ENCODE measurements around the gene PRSS27.

The PRSS27 gene

GRCh38 chr16:2692251-2692947 is 27.6 kb downstream of the PRSS27 start:
- H4K20me1 ChIP-seq (ENCODE audit: control insufficient read depth, insufficient read depth, low read depth, low read length) = peaks cover 6% of the 10 kb centered on the region
- no peaks in the 10 kb centered on the region for H3K9me2 ChIP-seq (replicated peaks; ENCODE audit: control insufficient read depth, low read length)
- H3K36me3 ChIP-seq (ENCODE audit: control insufficient read depth, low read length) = no peaks in the 10 kb centered on the region
- H3F3A ChIP-seq (ENCODE audit: control insufficient read depth, insufficient read depth) = no peaks in the 10 kb centered on the region
- TF ChIP-seq EZH2phosphoT487 (IDR thresholded peaks at IDR 0.05; ENCODE audit: borderline replicate concordance, low read length) (no peak), CTCF (IDR thresholded peaks at IDR 0.05; ENCODE audit: low read depth, low read length, poor library complexity, severe bottlenecking) (no peak)
- H3K4me2 ChIP-seq (ENCODE audit: low read length) = no peak overlapping the region
- H3K27me3 ChIP-seq (ENCODE audit: control insufficient read depth, low read length) = no peaks in the 10 kb centered on the region
- H3K27ac ChIP-seq (ENCODE audit: low read depth, low read length) = no peak overlapping the region
- H3K4me3 ChIP-seq (ENCODE audit: low read length) = no peak overlapping the region
- H3K79me2 ChIP-seq (ENCODE audit: control insufficient read depth, low read length) = peaks cover 16% of the 10 kb centered on the region
- no peaks in the 10 kb centered on the region for H3K9me3 ChIP-seq (ENCODE audit: control insufficient read depth, insufficient read depth, low read length)
- H3K4me1 ChIP-seq (ENCODE audit: control insufficient read depth, low read length) = peaks cover 5% of the 10 kb centered on the region

- peaks cover 11% of the 10 kb centered on the region for H4K20me1 ChIP-seq (ENCODE audit: control insufficient read depth, insufficient read depth, low read depth, low read length)
- H3K9me2 ChIP-seq (replicated peaks; ENCODE audit: control insufficient read depth, low read length) = no peaks in the 10 kb centered on the region
- H3K4me3 ChIP-seq (ENCODE audit: low read length) = no peak overlapping the region
- no peaks in the 10 kb centered on the region for H3K9me3 ChIP-seq (ENCODE audit: control insufficient read depth, insufficient read depth, low read length)
- peaks cover 22% of the 10 kb centered on the region for H3K79me2 ChIP-seq (ENCODE audit: control insufficient read depth, low read length)
- no peaks in the 10 kb centered on the region for H3K36me3 ChIP-seq (ENCODE audit: control insufficient read depth, low read length)
- H3K27me3 ChIP-seq (ENCODE audit: control insufficient read depth, low read length) = no peaks in the 10 kb centered on the region
- H3K4me1 ChIP-seq (ENCODE audit: control insufficient read depth, low read length) = peaks cover 13% of the 10 kb centered on the region
- no peak overlapping the region for H3K27ac ChIP-seq (ENCODE audit: low read depth, low read length)
- TF ChIP-seq CTCF (IDR thresholded peaks at IDR 0.05; ENCODE audit: low read depth, low read length, poor library complexity, severe bottlenecking) (no peak), EZH2phosphoT487 (IDR thresholded peaks at IDR 0.05; ENCODE audit: borderline replicate concordance, low read length) (no peak)
- H3F3A ChIP-seq (ENCODE audit: control insufficient read depth, insufficient read depth) = peaks cover 4% of the 10 kb centered on the region; the same call in 1 of the 2 replicates
- no peak overlapping the region for H3K4me2 ChIP-seq (ENCODE audit: low read length)
These were observed 28.4 kb downstream of the PRSS27 start for GRCh38 chr16:2691491-2692248.

GRCh38 chr16:2690852-2691251 is 29.2 kb downstream of the PRSS27 start:
- Histone ChIP-seq H3K27me3 (ENCODE audit: control insufficient read depth, low read length) (no peaks in the 10 kb centered on the region), H3K9me3 (ENCODE audit: control insufficient read depth, insufficient read depth, low read length) (no peaks in the 10 kb centered on the region), H4K20me1 (ENCODE audit: control insufficient read depth, insufficient read depth, low read depth, low read length) (peaks cover 12% of the 10 kb centered on the region), H3K4me1 (ENCODE audit: control insufficient read depth, low read length) (peaks cover 14% of the 10 kb centered on the region), H3F3A (ENCODE audit: control insufficient read depth, insufficient read depth) (peaks cover 4% of the 10 kb centered on the region; the same call in 1 of the 2 replicates), H3K36me3 (ENCODE audit: control insufficient read depth, low read length) (no peaks in the 10 kb centered on the region), H3K79me2 (ENCODE audit: control insufficient read depth, low read length) (peaks cover 22% of the 10 kb centered on the region), H3K27ac (ENCODE audit: low read depth, low read length) (no peak overlapping the region), H3K4me2 (ENCODE audit: low read length) (no peak overlapping the region), H3K4me3 (ENCODE audit: low read length) (no peak overlapping the region), H3K9me2 (replicated peaks; ENCODE audit: control insufficient read depth, low read length) (no peaks in the 10 kb centered on the region)
- TF ChIP-seq CTCF (IDR thresholded peaks at IDR 0.05; ENCODE audit: low read depth, low read length, poor library complexity, severe bottlenecking) = no peak
- no peak for TF ChIP-seq EZH2phosphoT487 (IDR thresholded peaks at IDR 0.05; ENCODE audit: borderline replicate concordance, low read length)

Data from DOHH2 (cell line).